GDM1 (cell line): ENCODE results near the gene NCKAP5.

Source experiments
- DNase-seq: peaks from one replicate; lab custom pipeline; 2025; lab: John Stamatoyannopoulos, UW

The NCKAP5 gene

DNA sequence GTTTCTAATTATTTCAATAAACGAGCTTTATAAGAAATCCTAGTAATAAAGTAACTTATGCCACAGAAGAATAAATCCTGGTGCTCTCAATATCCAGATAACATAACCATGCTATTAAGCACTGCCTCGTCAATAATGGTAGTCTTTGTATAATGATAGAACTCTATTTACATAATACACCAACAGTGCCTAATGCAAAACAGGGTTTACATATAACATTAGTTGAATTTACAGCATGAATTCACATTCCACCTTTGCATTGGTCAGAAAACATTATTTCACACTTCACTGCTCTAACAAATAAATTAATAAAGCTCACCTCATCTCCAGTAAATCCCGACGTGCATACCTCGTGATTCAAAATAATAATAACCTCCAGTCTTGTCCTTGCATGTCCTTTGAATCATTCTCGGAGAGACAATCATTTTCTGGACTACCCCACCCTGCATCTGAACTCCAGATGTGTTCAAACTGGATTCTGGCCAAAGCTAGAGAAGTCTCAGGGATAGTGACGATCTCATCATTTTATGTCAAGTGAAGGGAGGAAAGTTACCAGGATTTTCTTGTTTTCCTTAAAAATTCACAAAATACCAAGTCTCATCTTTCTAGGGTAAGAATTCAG is 189.2 kb downstream of the NCKAP5 start:
- DNase-seq, result no peak

- DNase-seq, result no peak
Observed at GRCh38 chr2:133378386-133378785, 189.9 kb downstream of the NCKAP5 start.

DNA sequence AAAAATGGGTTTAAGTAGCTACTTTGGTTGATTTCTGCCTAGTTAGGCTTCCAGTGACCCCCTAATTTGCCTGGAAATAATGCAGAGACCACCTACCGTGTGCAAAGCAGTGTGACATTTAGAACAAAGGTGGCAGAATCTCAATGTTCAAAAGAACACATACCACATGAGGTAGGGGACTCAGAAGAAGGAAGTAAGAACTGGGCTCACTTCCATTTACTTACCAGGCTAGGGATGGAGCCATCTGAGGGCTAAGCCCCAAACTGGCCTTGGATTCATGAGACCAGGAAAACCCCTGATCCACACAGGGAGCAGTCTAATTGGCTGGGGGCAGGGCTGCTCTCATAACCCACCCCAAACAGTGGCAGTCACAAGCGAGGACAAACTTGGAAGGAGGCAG is 190.7 kb downstream of the NCKAP5 start:
- DNase-seq, result no peak

- DNase-seq, result no peak
Observed at GRCh38 chr2:133377021-133377481, 191.2 kb downstream of the NCKAP5 start.

DNA sequence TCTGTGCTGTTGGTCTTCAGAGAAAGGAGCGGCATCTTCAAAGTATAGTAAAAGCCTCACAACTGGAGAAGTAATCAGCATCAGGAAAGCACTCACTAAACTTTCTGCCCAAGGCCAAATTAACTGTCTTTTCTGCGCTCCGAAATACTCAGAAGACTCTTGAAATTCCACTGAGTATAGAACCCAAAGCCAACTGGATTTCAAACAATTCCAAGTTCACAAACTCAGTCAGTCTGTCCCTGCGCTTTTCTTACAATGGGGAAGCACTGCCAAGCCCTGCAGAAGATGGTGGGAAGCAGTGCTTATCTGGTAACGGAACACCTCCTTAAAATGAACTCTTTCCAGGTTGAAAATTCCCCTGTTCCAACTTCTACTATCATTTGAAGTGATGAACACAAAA is 193.5 kb downstream of the NCKAP5 start:
- no peak for DNase-seq

GRCh38 chr2:133371286-133371685 is 197.0 kb downstream of the NCKAP5 start:
- DNase-seq, result no peak

DNA sequence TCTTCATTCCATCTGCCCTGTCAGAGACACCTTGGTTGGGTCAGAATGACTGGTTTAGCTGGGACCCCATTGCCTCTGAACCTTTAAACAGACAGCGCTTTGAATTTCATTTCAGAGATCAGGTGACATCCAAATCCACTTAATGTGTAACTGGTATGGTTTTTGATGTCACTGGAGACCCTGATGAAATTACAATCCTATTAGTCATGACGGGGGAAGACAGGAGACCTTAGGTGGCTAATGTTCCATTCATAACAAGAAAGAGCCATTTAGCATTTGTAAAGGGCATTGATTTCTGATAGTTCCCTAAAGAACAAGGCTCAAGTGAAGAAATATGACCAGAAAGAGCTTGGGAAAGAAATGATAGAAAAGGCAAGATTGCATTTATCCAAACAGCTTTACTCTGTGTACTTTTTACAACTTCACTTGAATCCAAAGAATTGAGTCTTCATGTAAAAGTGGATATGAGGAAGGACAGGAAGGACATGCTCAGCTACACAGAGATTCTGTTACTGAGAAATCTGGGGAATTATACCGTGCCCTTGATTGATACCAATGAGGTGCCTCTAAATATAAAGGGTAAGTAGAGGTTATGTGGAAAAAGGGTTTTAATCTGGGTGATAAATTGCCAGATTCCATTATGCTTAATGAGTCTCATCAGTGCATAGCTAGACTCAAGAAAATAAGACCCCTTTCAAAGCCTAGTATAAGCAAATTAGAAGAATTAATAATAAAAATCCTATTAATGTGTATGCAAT is 198.2 kb downstream of the NCKAP5 start:
- DNase-seq, result no peak

- DNase-seq, result no peak
Observed at GRCh38 chr2:133365117-133365516, 203.1 kb downstream of the NCKAP5 start.

DNA sequence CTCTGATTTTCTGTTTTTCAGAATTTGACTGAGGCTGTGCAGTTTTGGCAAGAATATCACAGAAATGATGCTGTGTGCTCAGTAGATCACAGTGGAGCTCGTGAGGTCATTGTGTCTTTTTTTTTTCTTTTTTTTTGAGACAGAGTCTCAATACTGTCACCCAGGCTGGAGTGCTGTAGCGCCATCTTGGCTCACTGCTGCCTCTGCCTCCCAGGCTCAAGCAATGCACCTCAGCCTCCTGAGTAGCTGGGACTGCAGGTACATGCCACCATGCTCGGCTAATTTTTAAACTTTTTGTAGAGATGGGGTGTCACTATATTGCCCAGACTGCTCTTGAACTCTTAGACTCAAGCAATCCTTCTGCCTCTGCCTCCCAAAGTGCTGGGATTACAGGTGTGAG is 203.6 kb downstream of the NCKAP5 start:
- no peak for DNase-seq

DNA sequence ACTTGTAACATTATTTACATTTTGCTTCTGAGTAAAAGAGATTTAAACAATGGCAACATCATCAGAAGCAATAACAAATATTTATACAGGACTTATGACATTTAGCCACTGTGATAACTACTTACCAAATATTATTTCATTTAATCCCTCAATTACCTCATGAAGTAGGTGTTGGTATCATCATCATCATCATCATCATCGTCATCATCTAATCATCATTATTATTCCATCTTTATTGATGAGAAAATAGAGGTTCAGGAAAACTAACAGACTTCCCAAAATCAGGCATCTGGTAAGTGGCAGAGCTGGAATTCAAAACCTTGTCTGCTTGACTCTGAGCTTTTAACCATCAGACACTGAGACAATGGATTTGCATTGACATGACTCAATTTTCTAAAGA is 204.4 kb downstream of the NCKAP5 start:
- DNase-seq, result no peak

- DNase-seq, result no peak
Observed at GRCh38 chr2:133362061-133362476, 206.2 kb downstream of the NCKAP5 start.

GRCh38 chr2:133360882-133361281 is 207.4 kb downstream of the NCKAP5 start:
- DNase-seq, result no peak

GRCh38 chr2:133360190-133360589 is 208.1 kb downstream of the NCKAP5 start:
- no peak for DNase-seq

DNA sequence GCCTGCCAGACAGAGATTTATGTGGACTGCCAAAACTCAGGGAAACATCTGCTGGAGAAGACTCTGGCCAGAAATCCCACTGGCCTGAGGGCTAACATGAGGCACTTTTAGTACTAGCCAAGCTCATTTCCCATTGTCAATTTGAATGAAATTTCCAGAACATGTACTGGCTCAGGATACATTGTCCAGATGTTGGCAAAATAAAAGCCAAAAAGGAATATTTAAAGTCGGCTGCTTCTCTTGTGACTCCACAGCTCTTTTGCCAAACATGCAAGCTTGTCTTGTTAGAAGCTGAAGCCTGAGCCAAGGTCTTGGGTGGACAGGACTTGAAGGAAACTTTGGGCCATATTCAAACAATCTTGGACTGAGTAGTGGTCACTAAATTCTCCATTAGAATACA is 215.5 kb downstream of the NCKAP5 start:
- no peak for DNase-seq

DNA sequence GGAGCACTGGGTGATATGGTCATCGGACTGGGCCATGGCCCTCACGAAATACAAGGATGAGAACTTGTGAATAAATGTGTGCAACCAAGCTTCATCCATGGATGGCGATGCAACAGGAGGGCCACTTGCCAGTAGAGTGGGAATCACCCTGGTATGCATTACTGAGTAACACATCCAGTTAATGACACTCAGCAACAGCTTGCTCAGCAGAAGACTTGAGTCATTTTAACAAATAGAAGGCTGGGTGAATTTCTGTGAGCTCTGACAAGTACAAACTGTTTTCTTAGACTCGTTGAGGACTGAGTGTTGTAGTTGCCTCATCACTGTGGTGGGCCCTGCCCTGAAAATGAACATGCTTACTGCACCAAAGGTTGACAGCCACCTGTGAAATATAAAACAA is 221.6 kb downstream of the NCKAP5 start:
- DNase-seq, result no peak

DNA sequence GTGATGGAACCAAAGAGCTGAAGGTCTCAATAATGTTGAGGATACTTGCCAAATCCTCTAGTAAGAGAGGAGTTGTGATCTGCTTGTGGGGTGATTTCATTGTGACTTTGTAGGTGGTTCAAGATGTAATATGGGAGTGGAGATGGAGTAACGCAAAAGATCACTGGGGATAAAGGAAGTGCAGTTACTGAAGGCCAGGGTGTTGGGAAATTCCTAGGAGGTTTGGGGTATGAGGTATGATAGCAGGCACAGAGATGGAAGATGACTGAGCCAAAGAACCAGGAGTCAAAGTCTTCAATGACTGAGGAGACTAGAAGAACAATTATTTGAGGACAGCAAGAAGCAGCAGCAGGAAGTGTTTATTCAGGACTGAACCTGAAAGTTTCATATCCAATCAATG is 222.6 kb downstream of the NCKAP5 start:
- DNase-seq, result no peak

- no peak for DNase-seq
Observed at GRCh38 chr2:133344849-133345248, 223.4 kb downstream of the NCKAP5 start.

DNA sequence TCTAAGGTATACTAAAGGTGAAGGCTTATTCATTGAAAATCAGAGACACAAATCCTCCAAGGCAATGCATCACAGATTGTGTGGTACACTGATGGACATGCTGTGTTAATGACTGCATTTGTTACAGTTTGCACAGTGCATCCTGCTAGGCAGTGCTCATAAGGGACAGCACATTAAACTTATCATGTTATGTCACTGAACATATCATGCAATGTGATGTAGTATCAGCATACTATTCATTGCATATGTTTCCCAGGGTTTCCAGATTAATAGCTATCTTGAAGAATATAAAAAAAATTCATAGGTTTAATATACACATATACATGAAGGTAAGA is 225.3 kb downstream of the NCKAP5 start:
- DNase-seq, result no peak

DNA sequence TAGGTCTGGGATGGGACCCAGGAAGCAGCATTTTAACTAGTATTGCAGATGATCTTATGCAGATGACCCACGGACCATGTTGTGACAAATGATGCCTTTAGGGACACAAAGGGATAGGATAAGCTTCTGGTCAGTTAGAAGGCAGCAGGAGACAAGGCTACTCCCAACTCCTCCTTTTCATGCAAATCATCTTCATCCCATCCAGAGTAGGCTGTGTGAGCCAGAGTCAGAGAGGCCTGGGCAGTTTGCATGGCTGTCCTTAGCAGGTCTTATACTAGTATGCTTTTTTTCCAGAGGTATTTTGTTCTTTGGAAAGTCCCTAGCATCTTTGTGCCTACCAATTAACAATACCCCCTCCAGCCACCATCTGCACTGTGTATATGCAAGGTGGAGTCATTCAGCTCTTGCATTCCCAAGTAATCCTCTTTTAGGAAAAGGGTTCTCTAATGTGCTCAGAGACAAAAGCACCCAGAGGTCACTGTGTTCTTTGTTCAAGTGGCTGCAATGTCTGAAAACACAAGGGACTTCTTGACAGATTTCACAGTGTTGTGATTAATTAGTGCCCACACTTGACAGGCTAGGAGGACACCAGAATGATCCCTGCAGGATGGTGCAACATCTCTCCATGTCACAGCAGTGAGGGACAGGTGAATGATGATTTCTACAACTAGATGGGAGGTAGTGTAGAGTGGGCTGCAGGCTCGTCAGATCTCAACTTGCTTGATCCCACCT is 225.8 kb downstream of the NCKAP5 start:
- no peak for DNase-seq

DNA sequence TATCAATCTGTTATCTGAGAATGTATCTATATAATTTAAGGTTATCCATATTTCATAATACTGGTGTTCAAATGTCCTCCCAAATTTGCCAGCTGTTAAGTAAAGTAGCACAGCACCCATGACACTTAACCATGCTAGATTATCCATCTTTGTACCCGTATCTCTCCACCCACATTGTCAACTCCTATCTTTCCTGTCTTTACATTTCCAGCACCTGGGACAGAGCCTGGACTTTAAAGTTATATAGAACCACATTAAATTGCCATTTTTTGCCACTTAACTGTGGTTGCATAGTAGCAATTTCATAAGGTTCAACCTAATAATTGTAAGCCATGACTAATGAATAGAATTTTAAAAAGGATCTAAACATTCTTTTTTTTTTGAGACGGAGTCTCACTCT is 226.7 kb downstream of the NCKAP5 start:
- no peak for DNase-seq

GRCh38 chr2:133338224-133338623 is 230.0 kb downstream of the NCKAP5 start:
- DNase-seq, result no peak

DNA sequence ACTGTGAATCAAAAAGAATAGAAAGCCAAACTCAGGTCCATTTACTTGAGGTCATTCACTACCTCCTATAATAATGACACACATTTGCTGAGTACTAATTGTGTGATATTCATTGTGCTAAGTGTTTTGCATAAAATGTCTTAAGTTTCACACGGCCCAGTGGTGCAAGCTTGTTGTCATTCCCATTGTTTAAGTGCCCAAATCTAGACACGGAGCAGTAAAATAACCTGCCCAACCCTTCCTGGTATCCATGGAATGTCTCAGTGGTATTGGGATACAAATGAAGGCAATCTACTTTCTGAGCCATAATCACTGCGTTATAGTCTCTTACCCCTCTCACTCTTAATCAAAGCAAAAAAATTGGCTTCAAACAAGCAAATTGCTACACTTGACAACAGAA is 233.3 kb downstream of the NCKAP5 start:
- no peak for DNase-seq

GRCh38 chr2:133333181-133333580 is 235.1 kb downstream of the NCKAP5 start:
- DNase-seq, result no peak
